ENCODE results near the gene LASP1.

- TF ChIP-seq, protein P1, sequence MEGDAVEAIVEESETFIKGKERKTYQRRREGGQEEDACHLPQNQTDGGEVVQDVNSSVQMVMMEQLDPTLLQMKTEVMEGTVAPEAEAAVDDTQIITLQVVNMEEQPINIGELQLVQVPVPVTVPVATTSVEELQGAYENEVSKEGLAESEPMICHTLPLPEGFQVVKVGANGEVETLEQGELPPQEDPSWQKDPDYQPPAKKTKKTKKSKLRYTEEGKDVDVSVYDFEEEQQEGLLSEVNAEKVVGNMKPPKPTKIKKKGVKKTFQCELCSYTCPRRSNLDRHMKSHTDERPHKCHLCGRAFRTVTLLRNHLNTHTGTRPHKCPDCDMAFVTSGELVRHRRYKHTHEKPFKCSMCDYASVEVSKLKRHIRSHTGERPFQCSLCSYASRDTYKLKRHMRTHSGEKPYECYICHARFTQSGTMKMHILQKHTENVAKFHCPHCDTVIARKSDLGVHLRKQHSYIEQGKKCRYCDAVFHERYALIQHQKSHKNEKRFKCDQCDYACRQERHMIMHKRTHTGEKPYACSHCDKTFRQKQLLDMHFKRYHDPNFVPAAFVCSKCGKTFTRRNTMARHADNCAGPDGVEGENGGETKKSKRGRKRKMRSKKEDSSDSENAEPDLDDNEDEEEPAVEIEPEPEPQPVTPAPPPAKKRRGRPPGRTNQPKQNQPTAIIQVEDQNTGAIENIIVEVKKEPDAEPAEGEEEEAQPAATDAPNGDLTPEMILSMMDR (IDR thresholded peaks at IDR 0.05; ENCODE audit: control extremely low read depth in 1 of 3, insufficient read depth in 1 of 3, low read depth in 1 of 3, low read length in 3 of 3) = no peak
- TF ChIP-seq SIN3A (conservative IDR thresholded peaks at IDR 0.05 in 1 of 2, IDR thresholded peaks at IDR 0.05 in 1 of 2; ENCODE audit: low read depth in 1 of 2, low read length in 2 of 2) (peak in 1 of 2 experiments; percentile 2; a peak in 1 of 4 replicates), CREB1 (IDR thresholded peaks at IDR 0.05) (no peak), EZH2 (IDR thresholded peaks at IDR 0.05; ENCODE audit: low read depth, low read length, severe bottlenecking) (no peak), POLR2AphosphoS5 (IDR thresholded peaks at IDR 0.05; ENCODE audit: low read depth, low read length) (peak; percentile 44), ATF2 (IDR thresholded peaks at IDR 0.05; ENCODE audit: low read length) (no peak), RFX5 (IDR thresholded peaks at IDR 0.05; ENCODE audit: borderline replicate concordance, low read depth, low read length) (no peak), JUND (IDR thresholded peaks at IDR 0.05; ENCODE audit: low read length) (no peak), CEBPB (IDR thresholded peaks at IDR 0.05; ENCODE audit: low read depth, low read length) (no peak), POLR2A (IDR thresholded peaks at IDR 0.05; ENCODE audit: control extremely low read depth in 1 of 2, low read depth in 2 of 2, low read length in 2 of 2) (peak in 1 of 2 experiments; percentile 5; a peak in 1 of 3 replicates), JUN (IDR thresholded peaks at IDR 0.05; ENCODE audit: low read depth, low read length) (no peak), SP1 (IDR thresholded peaks at IDR 0.05; ENCODE audit: low read depth, low read length) (no peak), CBX8 (IDR thresholded peaks at IDR 0.05; ENCODE audit: borderline replicate concordance, low read depth, low read length) (no peak)
Measured at GRCh38 chr17:38870259-38871165, 654 bp downstream of the LASP1 start.

All from H1 (cell line).